GM23338 (cell line): ENCODE results near the gene SBF2. TPM values are rescaled to one million over a fixed set of nuclear protein-coding genes. Genes with fewer than 3 reads are reported as not detected.

Experiments
- ATAC-seq: fragments of 200-7000 bp; cut with Tn5 transposase; 3 replicates; pipeline ENCODE4 v1.9.1; 2020
- DNase-seq: peaks from one replicate; pipeline ENCODE4 v3.0.0-alpha.2; 2015; ENCODE audit warnings: low spot score
- H2AFZ ChIP-seq: fragments of 200-600 bp; sonication (generic); 2 replicates; pipeline ENCODE4 v1.8.0; 2016; ENCODE audit warnings: antibody characterized with exemption, mild to moderate bottlenecking, moderate library complexity
- H3F3A ChIP-seq: fragments of 200-600 bp; sonication (generic); replicated peaks from 2 replicates; pipeline ENCODE4 v1.8.0; 2017; ENCODE audit warnings: antibody characterized with exemption, mixed run types, low read depth
- H3K27ac ChIP-seq: fragments of 200-600 bp; sonication (generic); 2 replicates; pipeline ENCODE4 v1.6.1; 2016; ENCODE audit warnings: low read depth
- H3K27me3 ChIP-seq: fragments of 200-600 bp; sonication (generic); 2 replicates; pipeline ENCODE4 v1.8.0; 2016; ENCODE audit warnings: mild to moderate bottlenecking, mixed run types, moderate library complexity; ENCODE audit not compliant: insufficient read depth
- H3K36me3 ChIP-seq: fragments of 200-600 bp; sonication (generic); 2 replicates; pipeline ENCODE4 v1.8.0; 2016; ENCODE audit warnings: mild to moderate bottlenecking; ENCODE audit not compliant: insufficient read depth
- H3K4me1 ChIP-seq: fragments of 200-600 bp; sonication (generic); 2 replicates; pipeline ENCODE4 v1.8.0; 2016; ENCODE audit warnings: mild to moderate bottlenecking, moderate library complexity; ENCODE audit not compliant: insufficient read depth
- H3K4me2 ChIP-seq: fragments of 200-600 bp; sonication (generic); 2 replicates; pipeline ENCODE4 v1.7.1; 2017; ENCODE audit warnings: mixed run types
- H3K4me3 ChIP-seq: fragments of 200-600 bp; sonication (generic); 2 replicates; pipeline ENCODE4 v1.6.1; 2016; ENCODE audit warnings: mixed run types
- H3K79me2 ChIP-seq: fragments of 200-600 bp; sonication (generic); replicated peaks from 2 replicates; pipeline ENCODE4 v1.8.0; 2017; ENCODE audit warnings: mild to moderate bottlenecking; ENCODE audit not compliant: insufficient read depth
- H3K9me2 ChIP-seq: fragments of 200-600 bp; sonication (generic); 2 replicates; pipeline ENCODE4 v1.8.0; 2017; ENCODE audit not compliant: insufficient read depth
- H4K20me1 ChIP-seq: fragments of 200-600 bp; sonication (generic); replicated peaks from 2 replicates; pipeline ENCODE4 v1.8.0; 2017; ENCODE audit warnings: mild to moderate bottlenecking; ENCODE audit not compliant: insufficient read depth
- H3K27ac Mint-ChIP-seq: 2 replicates; pipeline ENCODE4 v1.8.0; 2020; ENCODE audit warnings: inconsistent platforms, mild to moderate bottlenecking, moderate library complexity, mixed read lengths
- H3K27me3 Mint-ChIP-seq: 3 replicates; pipeline ENCODE4 v1.8.0; 2022; ENCODE audit warnings: low read depth, mild to moderate bottlenecking, moderate library complexity, mixed read lengths, inconsistent platforms; ENCODE audit not compliant: insufficient read depth, poor library complexity
- H3K36me3 Mint-ChIP-seq: 3 replicates; pipeline ENCODE4 v1.8.0; 2021; ENCODE audit warnings: low read depth, mild to moderate bottlenecking, inconsistent platforms, moderate library complexity, mixed read lengths
- H3K4me1 Mint-ChIP-seq: 3 replicates; pipeline ENCODE4 v1.8.0; 2020; ENCODE audit warnings: mild to moderate bottlenecking, inconsistent platforms, mixed read lengths
- H3K4me3 Mint-ChIP-seq: 3 replicates; pipeline ENCODE4 v1.8.0; 2021; ENCODE audit warnings: moderate library complexity, mild to moderate bottlenecking, inconsistent platforms, mixed read lengths
- H3K9me3 Mint-ChIP-seq: 3 replicates; pipeline ENCODE4 v1.8.0; 2020; ENCODE audit warnings: moderate library complexity, mild to moderate bottlenecking, inconsistent platforms, mixed read lengths
- CREB1 ChIP-seq: fragments of 250-450 bp; sonication (Bioruptor Pico); IDR thresholded peaks from 2 replicates; pipeline ENCODE4 v1.5.0; 2020; ENCODE audit warnings: low read depth, mild to moderate bottlenecking, moderate library complexity
- EZH2 ChIP-seq: fragments of 200-600 bp; sonication (generic); IDR thresholded peaks from one replicate; pipeline ENCODE4 v1.8.0; 2017; ENCODE audit warnings: antibody characterized with exemption, mild to moderate bottlenecking, low read depth; ENCODE audit not compliant: unreplicated experiment
- JUNB ChIP-seq: IDR thresholded peaks from one replicate; pipeline ENCODE4 v1.6.1; 2016; ENCODE audit warnings: antibody characterized with exemption; ENCODE audit not compliant: unreplicated experiment
- POLR2AphosphoS5 ChIP-seq: IDR thresholded peaks from 2 replicates; pipeline ENCODE4 v1.6.1; 2016; ENCODE audit warnings: antibody characterized with exemption, low read depth
- ZNF114 ChIP-seq: fragments of 250-450 bp; sonication (Bioruptor Pico); IDR thresholded peaks from 2 replicates; pipeline ENCODE4 v1.5.0; 2020; ENCODE audit warnings: mild to moderate bottlenecking, moderate library complexity
- ZNF331 ChIP-seq: fragments of 250-450 bp; sonication (Bioruptor Pico); IDR thresholded peaks from 2 replicates; pipeline ENCODE4 v1.5.0; 2020; ENCODE audit warnings: low read depth, mild to moderate bottlenecking, moderate library complexity
- polyA plus RNA-seq: library from polyadenylated mRNA; unstranded; fragments of >200 nt; fragmentation: Nextera tagmentation; extraction: Ambion mirVana; gene quantifications from 2 replicates; pipeline ENCODE4 v1.2.1, GENCODE V29; 2016
- total RNA-seq: library from RNA; depleted of rRNA; stranded (reverse); fragments of >200 nt; shearing (Covaris generic); gene quantifications from 2 replicates; pipeline ENCODE4 v1.2.3, GENCODE V29; 2014
- TF ChIP-seq, protein P1 (sequence below): IDR thresholded peaks from 2 replicates; pipeline ENCODE4 v1.6.1; 2016; ENCODE audit warnings: antibody characterized with exemption
- TF ChIP-seq, protein P2 (sequence below): IDR thresholded peaks from one replicate; pipeline ENCODE4 v1.6.1; 2018; ENCODE audit warnings: antibody characterized with exemption; ENCODE audit not compliant: unreplicated experiment
- TF ChIP-seq, protein P3 (sequence below), 2 experiments: fragments of 200-600 bp in 1 of 2; sonication (generic) in 1 of 2; conservative IDR thresholded peaks; 2 replicates each; pipeline versions ENCODE4 v1.5.1 to v1.6.1; 2016 to 2017; ENCODE audit warnings: antibody characterized with exemption in 2 of 2, low read depth in 2 of 2, mild to moderate bottlenecking in 2 of 2, moderate library complexity in 1 of 2

Gene SBF2
- total and polyA plus RNA-seq, 2 experiments from 2014 or later = 25.6 to 53.5 TPM

DNA sequence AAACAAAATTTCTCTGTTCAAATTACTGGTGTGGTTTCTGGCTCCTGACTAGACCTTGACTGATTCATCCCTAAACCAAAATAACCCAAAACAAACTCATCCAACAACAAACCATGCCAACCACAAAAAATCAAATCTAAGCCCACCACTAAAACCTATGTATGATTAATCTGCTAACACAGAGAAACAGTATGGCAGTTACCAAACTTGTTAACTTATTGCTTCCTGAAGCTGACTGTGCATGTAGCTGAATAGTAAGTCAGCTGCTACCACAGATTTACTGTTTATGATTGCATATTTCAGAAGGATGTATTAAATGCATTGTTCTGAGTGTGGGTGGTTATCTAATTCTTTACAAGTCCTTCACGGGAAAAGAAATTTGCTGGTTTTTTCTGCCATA, 399.0 kb downstream of the SBF2 start:
- H3K27me3 Mint-ChIP-seq = no peaks in the 10 kb centered on the region
- ATAC-seq = no peak
- no peak for DNase-seq

More for the DNA sequence above, 399.0 kb downstream of the SBF2 start:
- Histone ChIP-seq H3F3A (0 out of 2 replicates have a peak, but pooled peaks cover 5% of the 10 kb centered on the region), H3K9me2 (no peaks in the 10 kb centered on the region), H3K4me1 (peaks cover 9% of the 10 kb centered on the region; the same call in 1 of the 2 replicates), H3K27ac (no peak overlapping the region), H3K4me3 (no peak overlapping the region), H3K27me3 (no peaks in the 10 kb centered on the region), H3K4me2 (no peak overlapping the region), H2AFZ (no peak overlapping the region), H3K36me3 (no peaks in the 10 kb centered on the region), H4K20me1 (no peaks in the 10 kb centered on the region), H3K79me2 (no peaks in the 10 kb centered on the region)
- no peak for TF ChIP-seq POLR2AphosphoS5
- TF ChIP-seq ZNF114 (CRISPR knock-in tag) = no peak
- no peak for TF ChIP-seq EZH2
- no peak for TF ChIP-seq ZNF331 (CRISPR knock-in tag)
- TF ChIP-seq CREB1 (CRISPR knock-in tag) = no peak
- TF ChIP-seq, protein P1, sequence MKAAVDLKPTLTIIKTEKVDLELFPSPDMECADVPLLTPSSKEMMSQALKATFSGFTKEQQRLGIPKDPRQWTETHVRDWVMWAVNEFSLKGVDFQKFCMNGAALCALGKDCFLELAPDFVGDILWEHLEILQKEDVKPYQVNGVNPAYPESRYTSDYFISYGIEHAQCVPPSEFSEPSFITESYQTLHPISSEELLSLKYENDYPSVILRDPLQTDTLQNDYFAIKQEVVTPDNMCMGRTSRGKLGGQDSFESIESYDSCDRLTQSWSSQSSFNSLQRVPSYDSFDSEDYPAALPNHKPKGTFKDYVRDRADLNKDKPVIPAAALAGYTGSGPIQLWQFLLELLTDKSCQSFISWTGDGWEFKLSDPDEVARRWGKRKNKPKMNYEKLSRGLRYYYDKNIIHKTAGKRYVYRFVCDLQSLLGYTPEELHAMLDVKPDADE = no peak
- TF ChIP-seq, protein P2, sequence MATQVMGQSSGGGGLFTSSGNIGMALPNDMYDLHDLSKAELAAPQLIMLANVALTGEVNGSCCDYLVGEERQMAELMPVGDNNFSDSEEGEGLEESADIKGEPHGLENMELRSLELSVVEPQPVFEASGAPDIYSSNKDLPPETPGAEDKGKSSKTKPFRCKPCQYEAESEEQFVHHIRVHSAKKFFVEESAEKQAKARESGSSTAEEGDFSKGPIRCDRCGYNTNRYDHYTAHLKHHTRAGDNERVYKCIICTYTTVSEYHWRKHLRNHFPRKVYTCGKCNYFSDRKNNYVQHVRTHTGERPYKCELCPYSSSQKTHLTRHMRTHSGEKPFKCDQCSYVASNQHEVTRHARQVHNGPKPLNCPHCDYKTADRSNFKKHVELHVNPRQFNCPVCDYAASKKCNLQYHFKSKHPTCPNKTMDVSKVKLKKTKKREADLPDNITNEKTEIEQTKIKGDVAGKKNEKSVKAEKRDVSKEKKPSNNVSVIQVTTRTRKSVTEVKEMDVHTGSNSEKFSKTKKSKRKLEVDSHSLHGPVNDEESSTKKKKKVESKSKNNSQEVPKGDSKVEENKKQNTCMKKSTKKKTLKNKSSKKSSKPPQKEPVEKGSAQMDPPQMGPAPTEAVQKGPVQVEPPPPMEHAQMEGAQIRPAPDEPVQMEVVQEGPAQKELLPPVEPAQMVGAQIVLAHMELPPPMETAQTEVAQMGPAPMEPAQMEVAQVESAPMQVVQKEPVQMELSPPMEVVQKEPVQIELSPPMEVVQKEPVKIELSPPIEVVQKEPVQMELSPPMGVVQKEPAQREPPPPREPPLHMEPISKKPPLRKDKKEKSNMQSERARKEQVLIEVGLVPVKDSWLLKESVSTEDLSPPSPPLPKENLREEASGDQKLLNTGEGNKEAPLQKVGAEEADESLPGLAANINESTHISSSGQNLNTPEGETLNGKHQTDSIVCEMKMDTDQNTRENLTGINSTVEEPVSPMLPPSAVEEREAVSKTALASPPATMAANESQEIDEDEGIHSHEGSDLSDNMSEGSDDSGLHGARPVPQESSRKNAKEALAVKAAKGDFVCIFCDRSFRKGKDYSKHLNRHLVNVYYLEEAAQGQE = no peak
- no peak for TF ChIP-seq JUNB
- TF ChIP-seq, protein P3, sequence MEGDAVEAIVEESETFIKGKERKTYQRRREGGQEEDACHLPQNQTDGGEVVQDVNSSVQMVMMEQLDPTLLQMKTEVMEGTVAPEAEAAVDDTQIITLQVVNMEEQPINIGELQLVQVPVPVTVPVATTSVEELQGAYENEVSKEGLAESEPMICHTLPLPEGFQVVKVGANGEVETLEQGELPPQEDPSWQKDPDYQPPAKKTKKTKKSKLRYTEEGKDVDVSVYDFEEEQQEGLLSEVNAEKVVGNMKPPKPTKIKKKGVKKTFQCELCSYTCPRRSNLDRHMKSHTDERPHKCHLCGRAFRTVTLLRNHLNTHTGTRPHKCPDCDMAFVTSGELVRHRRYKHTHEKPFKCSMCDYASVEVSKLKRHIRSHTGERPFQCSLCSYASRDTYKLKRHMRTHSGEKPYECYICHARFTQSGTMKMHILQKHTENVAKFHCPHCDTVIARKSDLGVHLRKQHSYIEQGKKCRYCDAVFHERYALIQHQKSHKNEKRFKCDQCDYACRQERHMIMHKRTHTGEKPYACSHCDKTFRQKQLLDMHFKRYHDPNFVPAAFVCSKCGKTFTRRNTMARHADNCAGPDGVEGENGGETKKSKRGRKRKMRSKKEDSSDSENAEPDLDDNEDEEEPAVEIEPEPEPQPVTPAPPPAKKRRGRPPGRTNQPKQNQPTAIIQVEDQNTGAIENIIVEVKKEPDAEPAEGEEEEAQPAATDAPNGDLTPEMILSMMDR (conservative IDR thresholded peaks at IDR 0.05; ENCODE audit: low read depth in 2 of 2) = no peak
- no peak overlapping the region for H3K4me3 Mint-ChIP-seq
- peaks cover 21% of the 10 kb centered on the region for H3K36me3 Mint-ChIP-seq
- H3K4me1 Mint-ChIP-seq = peaks cover 9% of the 10 kb centered on the region; the same call in 2 of the 3 replicates
- no peak overlapping the region for H3K27ac Mint-ChIP-seq
- H3K9me3 Mint-ChIP-seq = peaks cover 13% of the 10 kb centered on the region
